Adrenal gland (tissue), 5 donors: ENCODE measurements around the gene MCU.

ENCODE experiments used
- POLR2A ChIP-seq, 2 donors: fragments of 450-650 bp; IDR thresholded peaks; one replicate each; pipeline ENCODE4 v1.6.1; 2017; ENCODE audit warnings: antibody characterized with exemption in 2 of 2, mild to moderate bottlenecking in 2 of 2, moderate library complexity in 1 of 2
- TF ChIP-seq, protein P1 (sequence below), 6 experiments: fragments of 450-650 bp in 4 of 6; fragments of 200-600 bp in 2 of 6; sonication (generic) in 1 of 6; IDR thresholded peaks; 1 replicate in 5 of 6; 2 replicates in 1 of 6; pipeline versions ENCODE4 v1.5.1 to v1.8.0; 2016 to 2021; ENCODE audit warnings: antibody characterized with exemption in 6 of 6, mild to moderate bottlenecking in 2 of 6, moderate library complexity in 1 of 6
- donor health status: DM: no; HTN: no; CAD: no.

DNA sequence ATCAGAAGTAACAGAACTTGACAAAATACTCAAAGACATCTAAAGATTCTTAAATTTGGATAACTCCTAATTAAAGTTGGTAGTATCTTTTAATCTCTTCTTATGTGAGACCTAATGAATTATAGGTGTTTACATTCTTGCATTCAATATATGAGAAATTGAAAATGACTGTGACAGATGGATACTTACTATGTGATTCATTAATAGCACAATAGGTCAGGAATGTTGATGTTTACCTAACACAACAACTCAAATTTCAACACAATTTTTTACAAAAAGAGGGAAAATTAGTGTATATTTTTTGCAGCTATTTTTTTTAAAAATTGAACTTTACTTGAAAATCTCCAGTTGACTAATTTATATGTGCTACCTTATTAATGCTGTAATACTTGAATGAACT is 31.7 kb upstream of the MCU start:
- TF ChIP-seq, protein P1, sequence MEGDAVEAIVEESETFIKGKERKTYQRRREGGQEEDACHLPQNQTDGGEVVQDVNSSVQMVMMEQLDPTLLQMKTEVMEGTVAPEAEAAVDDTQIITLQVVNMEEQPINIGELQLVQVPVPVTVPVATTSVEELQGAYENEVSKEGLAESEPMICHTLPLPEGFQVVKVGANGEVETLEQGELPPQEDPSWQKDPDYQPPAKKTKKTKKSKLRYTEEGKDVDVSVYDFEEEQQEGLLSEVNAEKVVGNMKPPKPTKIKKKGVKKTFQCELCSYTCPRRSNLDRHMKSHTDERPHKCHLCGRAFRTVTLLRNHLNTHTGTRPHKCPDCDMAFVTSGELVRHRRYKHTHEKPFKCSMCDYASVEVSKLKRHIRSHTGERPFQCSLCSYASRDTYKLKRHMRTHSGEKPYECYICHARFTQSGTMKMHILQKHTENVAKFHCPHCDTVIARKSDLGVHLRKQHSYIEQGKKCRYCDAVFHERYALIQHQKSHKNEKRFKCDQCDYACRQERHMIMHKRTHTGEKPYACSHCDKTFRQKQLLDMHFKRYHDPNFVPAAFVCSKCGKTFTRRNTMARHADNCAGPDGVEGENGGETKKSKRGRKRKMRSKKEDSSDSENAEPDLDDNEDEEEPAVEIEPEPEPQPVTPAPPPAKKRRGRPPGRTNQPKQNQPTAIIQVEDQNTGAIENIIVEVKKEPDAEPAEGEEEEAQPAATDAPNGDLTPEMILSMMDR (IDR thresholded peaks at IDR 0.05), result no peak
- TF ChIP-seq POLR2A (IDR thresholded peaks at IDR 0.05), result no peak
